ENCODE results near the gene FAT1.

GRCh38 chr4:186619088-186619487, 104.6 kb downstream of the FAT1 start:
- TF ChIP-seq CTCF (IDR thresholded peaks at IDR 0.05; ENCODE audit: low read depth, low read length, poor library complexity, severe bottlenecking) (no peak), EZH2phosphoT487 (IDR thresholded peaks at IDR 0.05; ENCODE audit: borderline replicate concordance, low read length) (no peak)

Measured in DOHH2 (cell line).